Mucosa of stomach (tissue), 1 donor: Measurements from ENCODE around the gene TMEM63A.

Source experiments
- H3K27me3 ChIP-seq: one replicate; pipeline ENCODE4 v1.7.0; 2013; ENCODE audit warnings: mild to moderate bottlenecking, low read length; ENCODE audit not compliant: control insufficient read depth, insufficient read depth
- H3K36me3 ChIP-seq: one replicate; pipeline ENCODE4 v1.7.0; 2013; ENCODE audit warnings: low read length; ENCODE audit not compliant: control insufficient read depth, insufficient read depth
- H3K4me1 ChIP-seq: one replicate; pipeline ENCODE4 v1.7.0; 2013; ENCODE audit warnings: mild to moderate bottlenecking, low read length; ENCODE audit not compliant: control insufficient read depth, insufficient read depth
- H3K4me3 ChIP-seq: one replicate; pipeline ENCODE4 v1.7.0; 2013; ENCODE audit warnings: low read length
- H3K9ac ChIP-seq: one replicate; pipeline ENCODE4 v1.7.0; 2013; ENCODE audit warnings: mild to moderate bottlenecking, low read length, moderate library complexity
- H3K9me3 ChIP-seq: one replicate; pipeline ENCODE4 v1.7.0; 2013; ENCODE audit warnings: mild to moderate bottlenecking, low read length, moderate library complexity; ENCODE audit not compliant: control insufficient read depth
- donor health status: Pancreatic carcinoma.

Gene TMEM63A

GRCh38 chr1:225828706-225829345 is 53.4 kb downstream of the TMEM63A start:
- Histone ChIP-seq H3K4me3 (no peak overlapping the region), H3K4me1 (peaks cover 22% of the 10 kb centered on the region), H3K36me3 (no peaks in the 10 kb centered on the region), H3K9me3 (no peaks in the 10 kb centered on the region), H3K9ac (no peak overlapping the region), H3K27me3 (no peaks in the 10 kb centered on the region)

GRCh38 chr1:225827076-225827475 is 55.1 kb downstream of the TMEM63A start:
- Histone ChIP-seq H3K36me3 (no peaks in the 10 kb centered on the region), H3K9ac (no peak overlapping the region), H3K4me3 (no peak overlapping the region), H3K27me3 (no peaks in the 10 kb centered on the region), H3K4me1 (peaks cover 22% of the 10 kb centered on the region), H3K9me3 (no peaks in the 10 kb centered on the region)

- Histone ChIP-seq H3K4me1 (peaks cover 29% of the 10 kb centered on the region), H3K36me3 (no peaks in the 10 kb centered on the region), H3K27me3 (no peaks in the 10 kb centered on the region), H3K9ac (peak overlapping the region; percentile 13), H3K9me3 (no peaks in the 10 kb centered on the region), H3K4me3 (no peak overlapping the region)
Measured at GRCh38 chr1:225825607-225826007, 56.6 kb downstream of the TMEM63A start.

GRCh38 chr1:225825078-225825477 is 57.1 kb downstream of the TMEM63A start:
- Histone ChIP-seq H3K4me3 (no peak overlapping the region), H3K4me1 (peaks cover 34% of the 10 kb centered on the region), H3K9me3 (no peaks in the 10 kb centered on the region), H3K36me3 (no peaks in the 10 kb centered on the region), H3K9ac (no peak overlapping the region), H3K27me3 (no peaks in the 10 kb centered on the region)

- Histone ChIP-seq H3K9ac (no peak overlapping the region), H3K4me1 (peaks cover 40% of the 10 kb centered on the region), H3K27me3 (no peaks in the 10 kb centered on the region), H3K9me3 (no peaks in the 10 kb centered on the region), H3K4me3 (no peak overlapping the region), H3K36me3 (no peaks in the 10 kb centered on the region)
Measured at GRCh38 chr1:225824533-225824941, 57.6 kb downstream of the TMEM63A start.

- no peaks in the 10 kb centered on the region for H3K36me3 ChIP-seq
- peaks cover 43% of the 10 kb centered on the region for H3K4me1 ChIP-seq
Measured at GRCh38 chr1:225823811-225824261, 58.3 kb downstream of the TMEM63A start.

GRCh38 chr1:225822655-225823403 is 59.4 kb downstream of the TMEM63A start:
- no peaks in the 10 kb centered on the region for H3K27me3 ChIP-seq

More at GRCh38 chr1:225823811-225824261, 58.3 kb downstream of the TMEM63A start:
- Histone ChIP-seq H3K27me3 (no peaks in the 10 kb centered on the region), H3K9ac (no peak overlapping the region), H3K9me3 (no peaks in the 10 kb centered on the region), H3K4me3 (no peak overlapping the region)

GRCh38 chr1:225820522-225821120 is 61.6 kb downstream of the TMEM63A start:
- H3K27me3 ChIP-seq, result no peaks in the 10 kb centered on the region
- H3K4me1 ChIP-seq, result peaks cover 63% of the 10 kb centered on the region
- no peaks in the 10 kb centered on the region for H3K36me3 ChIP-seq
- no peaks in the 10 kb centered on the region for H3K9me3 ChIP-seq
- H3K9ac ChIP-seq, result no peak overlapping the region
- no peak overlapping the region for H3K4me3 ChIP-seq

More at GRCh38 chr1:225822655-225823403, 59.4 kb downstream of the TMEM63A start:
- Histone ChIP-seq H3K9ac (no peak overlapping the region), H3K9me3 (no peaks in the 10 kb centered on the region), H3K4me3 (no peak overlapping the region), H3K4me1 (peaks cover 52% of the 10 kb centered on the region), H3K36me3 (no peaks in the 10 kb centered on the region)

GRCh38 chr1:225819346-225820192 is 62.6 kb downstream of the TMEM63A start:
- Histone ChIP-seq H3K9me3 (no peaks in the 10 kb centered on the region), H3K27me3 (no peaks in the 10 kb centered on the region), H3K9ac (peak overlapping the region; percentile 6), H3K4me1 (peaks cover 56% of the 10 kb centered on the region), H3K36me3 (no peaks in the 10 kb centered on the region), H3K4me3 (no peak overlapping the region)

- Histone ChIP-seq H3K27me3 (no peaks in the 10 kb centered on the region), H3K9me3 (no peaks in the 10 kb centered on the region), H3K9ac (no peak overlapping the region), H3K36me3 (no peaks in the 10 kb centered on the region), H3K4me3 (no peak overlapping the region), H3K4me1 (peaks cover 64% of the 10 kb centered on the region)
Measured at GRCh38 chr1:225818229-225818628, 64.0 kb downstream of the TMEM63A start.

GRCh38 chr1:225817611-225818061 is 64.5 kb downstream of the TMEM63A start:
- no peaks in the 10 kb centered on the region for H3K36me3 ChIP-seq
- H3K27me3 ChIP-seq, result no peaks in the 10 kb centered on the region
- peaks cover 70% of the 10 kb centered on the region for H3K4me1 ChIP-seq
- H3K9me3 ChIP-seq, result no peaks in the 10 kb centered on the region
- H3K9ac ChIP-seq, result peak overlapping the region; percentile 71
- H3K4me3 ChIP-seq, result peak overlapping the region; percentile 2
